HepG2 (cell line): ENCODE measurements around the gene NSFL1C. TPM values are rescaled to one million over a fixed set of nuclear protein-coding genes. Genes with fewer than 3 reads are reported as not detected.
A peak's percentile ranks its signal among the peaks of the same experiment; 100 is the strongest.

Experiments
- AGO1 ChIP-seq: fragments of 200-400 bp; formaldehyde crosslinking; IDR thresholded peaks from 2 replicates; pipeline ENCODE4 v1.6.1; 2017; ENCODE audit warnings: mild to moderate bottlenecking, low read depth, low read length, moderate library complexity; ENCODE audit not compliant: poor library complexity, severe bottlenecking
- AHDC1 ChIP-seq: sonication (generic); formaldehyde crosslinking; IDR thresholded peaks from 2 replicates; pipeline ENCODE4 v1.5.1; 2020; ENCODE audit warnings: mild to moderate bottlenecking, missing genetic modification reagents, borderline replicate concordance
- EP300 ChIP-seq, 3 experiments: sonication (generic) in 1 of 3; formaldehyde crosslinking in 1 of 3; IDR thresholded peaks; 2 replicates each; pipeline versions ENCODE4 v1.5.1 to v1.6.1; 2011 to 2020; ENCODE audit warnings: low read depth in 2 of 3, low read length in 2 of 3, borderline replicate concordance in 1 of 3, improper control_type of control experiment in 1 of 3, mild to moderate bottlenecking in 1 of 3, missing genetic modification reagents in 1 of 3, moderate library complexity in 1 of 3
- MEF2D ChIP-seq: sonication (generic); formaldehyde crosslinking; IDR thresholded peaks from 2 replicates; pipeline ENCODE4 v1.5.1; 2020; ENCODE audit warnings: mild to moderate bottlenecking, missing genetic modification reagents
- NPAS2 ChIP-seq: sonication (generic); formaldehyde crosslinking; IDR thresholded peaks from 2 replicates; pipeline ENCODE4 v1.8.0; 2022; ENCODE audit warnings: mild to moderate bottlenecking, missing genetic modification reagents, borderline replicate concordance
- PATZ1 ChIP-seq: sonication (generic); formaldehyde crosslinking; IDR thresholded peaks from 2 replicates; pipeline ENCODE4 v1.4.0; 2020; ENCODE audit warnings: missing genetic modification reagents
- PHF20 ChIP-seq: sonication (generic); formaldehyde crosslinking; IDR thresholded peaks from 2 replicates; pipeline ENCODE4 v1.5.0; 2020; ENCODE audit warnings: mild to moderate bottlenecking, missing genetic modification reagents
- PHF8 ChIP-seq: sonication (generic); formaldehyde crosslinking; IDR thresholded peaks from 2 replicates; pipeline ENCODE4 v1.5.0; 2020; ENCODE audit warnings: missing genetic modification reagents
- TRAFD1 ChIP-seq: sonication (generic); formaldehyde crosslinking; IDR thresholded peaks from 2 replicates; pipeline ENCODE4 v1.5.1; 2020; ENCODE audit warnings: missing genetic modification reagents, mild to moderate bottlenecking, borderline replicate concordance
- XRCC5 ChIP-seq: fragments of 200-400 bp; formaldehyde crosslinking; optimal IDR thresholded peaks from 2 replicates; pipeline ENCODE3; 2017; ENCODE audit warnings: mild to moderate bottlenecking, low read length
- ZFX ChIP-seq: sonication (generic); formaldehyde crosslinking; IDR thresholded peaks from 2 replicates; pipeline ENCODE4 v1.4.0; 2020; ENCODE audit warnings: mild to moderate bottlenecking, low read depth, missing genetic modification reagents, moderate library complexity
- ZIK1 ChIP-seq: sonication (generic); formaldehyde crosslinking; IDR thresholded peaks from 2 replicates; pipeline ENCODE4 v1.5.0; 2020; ENCODE audit warnings: mild to moderate bottlenecking, low read depth, missing genetic modification reagents, borderline replicate concordance
- ZNF253 ChIP-seq: sonication (generic); formaldehyde crosslinking; IDR thresholded peaks from 2 replicates; pipeline ENCODE4 v1.8.0; 2022; ENCODE audit warnings: mild to moderate bottlenecking, missing genetic modification reagents, borderline replicate concordance
- ZNF34 ChIP-seq: sonication (generic); formaldehyde crosslinking; IDR thresholded peaks from 2 replicates; pipeline ENCODE4 v1.4.0; 2020; ENCODE audit warnings: mild to moderate bottlenecking, missing genetic modification reagents, borderline replicate concordance
- polyA plus RNA-seq, 8 experiments: library from polyadenylated mRNA; depleted of rRNA in 3 of 8; stranded (reverse) in 7 of 8; unstranded in 1 of 8; fragments of >200 nt; fragmentation: Illumina TruSeq in 4 of 8; extraction: Trizol in 4 of 8; gene quantifications; 2 replicates each; pipeline versions ENCODE4 v1.2.1 to v1.2.3, GENCODE V29; 2011 to 2016; ENCODE audit warnings: low read depth in 4 of 8, missing spikeins in 1 of 8, mixed read lengths in 1 of 8; ENCODE audit not compliant: insufficient read depth in 1 of 8
- total RNA-seq, 5 experiments: library from RNA; depleted of rRNA; stranded (reverse); fragments of >200 nt; fragmentation: Illumina TruSeq; extraction: Trizol; gene quantifications; 2 replicates each; pipeline ENCODE4 v1.2.3, GENCODE V29; 2016; ENCODE audit warnings: low read depth in 1 of 5
- TF ChIP-seq, protein P1 (sequence below): sonication (generic); formaldehyde crosslinking; IDR thresholded peaks from 2 replicates; pipeline ENCODE4 v1.5.0; 2020; ENCODE audit warnings: missing genetic modification reagents

NSFL1C gene
- total and polyA plus RNA-seq, 2 of the 13 experiments (the other 11 are each of a cell fraction or from before 2014, with no cell fraction given) = 22.9 to 62.7 TPM

DNA sequence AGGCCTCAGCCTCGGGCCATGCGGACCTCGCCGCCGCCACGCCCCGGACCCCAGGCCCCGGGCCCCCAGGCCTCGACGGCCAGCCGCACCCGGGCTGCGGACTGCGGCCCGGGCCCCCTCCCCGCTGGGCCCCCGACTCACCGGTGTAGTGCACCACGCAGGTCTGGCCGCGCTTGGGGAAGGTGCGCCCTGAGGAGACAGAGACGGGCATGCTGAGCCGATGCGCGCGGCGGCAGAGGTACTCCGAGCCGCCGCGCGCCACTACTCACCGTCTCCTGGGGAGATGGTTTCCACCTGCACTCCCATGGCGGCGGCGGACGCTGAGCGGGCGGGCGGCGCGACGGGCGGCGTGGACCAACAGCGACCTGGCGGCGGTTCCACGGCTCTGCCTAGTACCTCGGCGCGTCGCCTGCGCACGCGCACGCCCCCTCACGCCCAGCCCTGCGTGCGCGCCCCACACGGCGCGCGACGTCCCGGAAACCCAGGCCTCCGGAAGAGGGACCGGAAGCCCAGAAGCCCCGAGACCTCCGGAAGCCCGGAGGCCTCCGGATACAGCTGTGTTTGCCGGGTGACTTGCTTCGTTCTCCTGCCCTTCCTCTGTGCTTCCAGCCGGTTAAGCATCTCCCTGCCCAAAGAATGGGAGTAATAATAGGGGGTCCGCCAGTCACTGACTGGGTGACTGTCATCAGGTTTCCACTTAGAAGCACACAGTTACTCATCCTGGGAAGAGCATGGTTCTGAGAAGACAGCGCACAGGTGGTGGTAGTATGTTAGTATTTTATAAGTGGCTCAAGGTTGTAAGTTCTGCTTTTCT lies 73.7 kb downstream of the NSFL1C start, which contains the start of gene FKBP1A (continued):
- TF ChIP-seq TRAFD1 (CRISPR knock-in tag) (no peak; the same call in 1 of the 2 replicates), PHF20 (CRISPR knock-in tag) (peak; percentile 94), PHF8 (CRISPR knock-in tag) (peak; percentile 96), ZNF34 (0 out of 2 replicates have a peak, but pooled peaks have one; percentile 31), NPAS2 (CRISPR knock-in tag) (no peak), XRCC5 (peak; percentile 98), AHDC1 (peak; percentile 20; the same call in 1 of the 2 replicates), MEF2D (CRISPR knock-in tag) (peak; percentile 67; the same call in 1 of the 2 replicates), AGO1 (no peak), ZFX (peak; percentile 83), ZNF253 (no peak), PATZ1 (peak; percentile 48; the same call in 1 of the 2 replicates), ZIK1 (0 out of 2 replicates have a peak, but pooled peaks have one; percentile 78), EP300 (IDR thresholded peaks at IDR 0.05; ENCODE audit: low read depth in 2 of 2, low read length in 2 of 2) (peak in 1 of 2 experiments; percentile 64; a peak in 3 of 4 replicates), EP300 (CRISPR knock-in tag; IDR thresholded peaks at IDR 0.05; ENCODE audit: borderline replicate concordance) (0 out of 2 replicates have a peak, but pooled peaks have one; percentile 14)
- TF ChIP-seq, protein P1, sequence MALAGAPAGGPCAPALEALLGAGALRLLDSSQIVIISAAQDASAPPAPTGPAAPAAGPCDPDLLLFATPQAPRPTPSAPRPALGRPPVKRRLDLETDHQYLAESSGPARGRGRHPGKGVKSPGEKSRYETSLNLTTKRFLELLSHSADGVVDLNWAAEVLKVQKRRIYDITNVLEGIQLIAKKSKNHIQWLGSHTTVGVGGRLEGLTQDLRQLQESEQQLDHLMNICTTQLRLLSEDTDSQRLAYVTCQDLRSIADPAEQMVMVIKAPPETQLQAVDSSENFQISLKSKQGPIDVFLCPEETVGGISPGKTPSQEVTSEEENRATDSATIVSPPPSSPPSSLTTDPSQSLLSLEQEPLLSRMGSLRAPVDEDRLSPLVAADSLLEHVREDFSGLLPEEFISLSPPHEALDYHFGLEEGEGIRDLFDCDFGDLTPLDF = no peak
